HG03432 (cell line): ENCODE results near the gene EEF1G.
"Not testable (repeated sequence)": the region's sequence is repeated elsewhere in the genome, so short reads cannot be mapped to it uniquely, and the experiment has no call there.

ENCODE experiments used
- ATAC-seq: cut with Tn5 transposase; IDR thresholded peaks from one replicate; pipeline ENCODE4 v1.9.1; 2021; ENCODE audit warnings: mild to moderate bottlenecking, moderate library complexity; ENCODE audit not compliant: unreplicated experiment

EEF1G gene

DNA sequence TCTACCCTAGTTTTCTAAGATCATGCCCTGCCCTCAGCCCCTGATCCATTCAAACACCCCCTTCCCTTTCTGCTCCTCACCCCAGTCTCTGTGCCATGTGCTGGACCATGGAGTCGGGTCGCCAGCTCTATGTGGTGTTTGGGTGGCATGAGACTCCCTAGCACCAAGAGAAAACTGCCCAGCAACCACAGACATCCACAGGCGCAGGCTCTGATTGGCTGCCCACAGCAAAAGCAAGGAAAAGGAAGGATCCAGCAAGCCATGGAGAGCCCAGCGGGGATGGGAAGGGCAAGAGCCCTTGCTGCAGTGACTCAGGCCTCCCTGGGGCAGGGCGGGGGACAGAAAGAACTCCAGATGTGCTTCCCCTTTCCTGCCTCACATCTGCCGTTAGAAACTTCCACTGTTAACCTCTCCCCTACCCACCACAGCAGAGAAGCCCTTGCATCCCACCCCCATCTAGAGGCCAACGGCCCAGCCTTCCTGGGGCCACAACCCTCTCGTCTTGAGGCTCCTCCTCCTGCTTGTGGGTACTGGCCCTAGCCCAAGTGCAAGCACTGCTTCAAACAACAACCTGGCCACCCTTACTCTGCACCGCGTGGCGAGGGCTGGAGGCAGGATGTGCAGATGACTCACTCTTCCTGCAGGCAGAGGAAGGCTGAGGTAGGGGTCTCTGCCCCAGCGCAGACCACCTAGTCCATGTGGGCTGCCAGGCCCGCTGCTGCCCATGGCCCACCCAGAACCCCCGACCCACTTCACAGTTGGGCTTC is 17.4 kb downstream of the EEF1G start:
- peak; percentile 46 for ATAC-seq

DNA sequence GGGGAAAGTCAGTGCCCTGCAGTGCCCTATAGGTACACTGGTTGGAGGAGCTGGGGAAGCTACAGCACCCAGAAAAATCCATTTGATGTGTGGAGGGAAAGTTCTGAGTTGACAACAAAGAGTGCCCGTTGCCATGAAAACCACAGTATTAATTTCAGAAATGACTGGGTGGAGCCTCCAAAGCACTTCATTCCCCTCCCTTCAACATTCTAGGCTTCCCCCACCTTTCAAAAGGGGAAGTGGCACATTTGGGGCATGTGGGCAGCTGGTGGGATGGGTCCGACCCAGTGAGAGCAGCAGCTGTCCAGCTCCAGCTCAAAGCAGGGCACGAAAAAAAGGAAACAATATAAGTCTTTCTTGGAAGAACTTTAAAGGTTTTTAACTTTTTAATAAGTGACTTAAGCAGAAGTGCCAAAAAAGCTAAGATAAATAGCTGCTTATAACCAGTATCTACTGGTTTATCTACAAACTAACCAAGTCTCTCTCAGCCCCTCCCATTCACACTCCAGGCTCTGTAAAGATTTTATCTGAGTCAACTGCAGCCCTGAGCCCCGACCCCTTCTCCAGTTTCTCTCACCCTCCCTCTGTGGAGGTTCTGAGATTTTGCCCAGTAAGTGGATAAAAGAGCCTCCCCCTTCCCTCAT is 18.1 kb downstream of the EEF1G start:
- peak; percentile 46 for ATAC-seq

DNA sequence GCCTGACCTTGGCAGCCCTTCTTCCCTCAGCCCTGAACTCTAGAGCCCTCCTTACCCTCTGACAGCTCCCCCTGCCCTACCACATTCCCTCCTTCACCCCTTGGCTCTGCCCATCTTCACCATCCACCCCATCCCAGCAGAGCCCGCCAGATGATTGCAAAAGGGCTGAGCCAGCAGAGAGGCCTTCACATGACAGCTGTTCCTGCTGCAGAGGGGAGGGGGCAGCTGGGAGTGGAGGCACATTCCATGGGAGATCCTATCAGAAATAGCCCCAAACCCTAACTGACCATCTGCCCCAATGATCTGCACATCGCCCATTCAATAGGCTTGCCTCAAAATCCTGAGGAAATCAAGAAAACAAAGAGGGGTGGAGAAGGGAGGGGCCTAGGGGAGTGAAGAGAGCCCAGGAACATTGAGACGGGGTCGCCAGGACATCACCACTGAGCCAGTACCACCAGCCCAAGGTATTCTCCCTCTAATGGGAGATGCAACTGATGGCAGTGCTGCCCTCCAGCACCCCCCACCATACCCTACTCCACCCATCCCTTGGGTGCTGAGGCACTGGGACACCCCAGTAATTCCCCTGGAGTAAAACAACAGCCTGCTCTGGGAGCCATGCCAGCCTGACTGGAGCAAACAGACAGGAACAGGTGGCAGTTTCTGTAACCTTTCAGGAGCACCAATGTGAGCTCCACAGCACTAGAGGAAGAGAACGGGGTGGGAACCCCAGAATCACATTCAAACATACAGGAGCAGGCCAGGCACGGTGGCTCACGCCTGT is 19.1 kb downstream of the EEF1G start:
- no peak for ATAC-seq

DNA sequence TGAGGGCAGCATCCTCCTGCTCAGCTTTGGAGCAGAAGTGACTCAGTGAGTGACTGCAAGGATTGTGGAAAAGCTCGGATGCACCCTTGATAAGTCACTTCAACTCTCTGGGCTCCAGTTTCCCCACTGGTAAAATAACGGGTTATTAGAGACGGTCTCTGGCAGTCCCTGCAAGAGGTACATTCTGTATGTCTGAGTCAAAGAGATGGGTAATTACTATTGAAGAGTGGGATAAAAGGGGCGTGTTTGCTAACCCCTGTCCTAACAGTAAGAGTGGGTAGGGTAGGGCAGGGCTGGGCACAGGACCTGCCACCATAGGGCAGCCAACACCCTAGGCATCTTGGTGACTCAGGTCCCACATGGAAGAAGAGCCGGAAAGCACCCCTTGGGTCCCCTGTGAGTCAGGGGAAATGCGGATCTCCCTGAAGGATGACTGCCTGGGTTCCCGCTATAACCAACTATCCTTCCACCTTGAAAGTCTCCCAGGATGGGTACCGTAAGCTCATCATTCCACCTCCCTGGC is 19.8 kb downstream of the EEF1G start:
- no peak for ATAC-seq

DNA sequence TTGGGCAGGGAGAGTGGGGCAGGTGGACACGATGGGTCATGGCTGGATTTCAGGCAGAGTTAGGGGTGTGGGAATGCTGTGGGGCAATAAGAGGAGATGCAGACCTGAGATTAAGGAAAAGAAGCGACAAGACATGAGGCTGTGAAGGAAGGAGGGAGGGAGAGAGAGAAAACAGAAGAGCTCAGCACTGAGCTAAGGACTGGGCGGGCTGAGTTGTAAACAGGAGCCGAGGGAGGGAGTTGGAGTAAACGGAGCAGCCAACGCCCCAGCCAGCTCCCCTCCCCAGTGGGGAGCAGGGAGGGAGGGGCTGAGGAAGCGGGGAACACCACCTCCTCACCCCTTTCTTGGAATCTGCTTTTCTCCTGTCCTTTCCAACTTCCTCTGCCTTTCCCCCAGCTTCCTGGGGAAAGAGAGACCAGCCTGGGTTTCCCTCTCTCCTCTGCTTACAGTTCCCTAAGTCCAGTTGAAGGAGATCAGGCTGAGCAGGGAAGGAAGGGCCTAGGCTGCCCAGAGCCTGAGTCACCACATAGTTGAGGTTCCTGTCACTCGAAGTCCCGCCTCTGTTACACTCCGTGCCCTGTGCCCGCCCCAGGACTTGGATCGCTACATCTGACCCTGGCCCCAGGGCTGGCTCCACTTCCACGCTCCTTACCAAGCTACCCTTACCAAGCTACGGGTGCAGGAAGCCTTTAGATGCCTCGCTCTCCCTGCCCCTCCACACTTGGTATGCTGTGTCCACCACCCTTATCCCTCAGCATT is 20.4 kb downstream of the EEF1G start:
- ATAC-seq = no peak

DNA sequence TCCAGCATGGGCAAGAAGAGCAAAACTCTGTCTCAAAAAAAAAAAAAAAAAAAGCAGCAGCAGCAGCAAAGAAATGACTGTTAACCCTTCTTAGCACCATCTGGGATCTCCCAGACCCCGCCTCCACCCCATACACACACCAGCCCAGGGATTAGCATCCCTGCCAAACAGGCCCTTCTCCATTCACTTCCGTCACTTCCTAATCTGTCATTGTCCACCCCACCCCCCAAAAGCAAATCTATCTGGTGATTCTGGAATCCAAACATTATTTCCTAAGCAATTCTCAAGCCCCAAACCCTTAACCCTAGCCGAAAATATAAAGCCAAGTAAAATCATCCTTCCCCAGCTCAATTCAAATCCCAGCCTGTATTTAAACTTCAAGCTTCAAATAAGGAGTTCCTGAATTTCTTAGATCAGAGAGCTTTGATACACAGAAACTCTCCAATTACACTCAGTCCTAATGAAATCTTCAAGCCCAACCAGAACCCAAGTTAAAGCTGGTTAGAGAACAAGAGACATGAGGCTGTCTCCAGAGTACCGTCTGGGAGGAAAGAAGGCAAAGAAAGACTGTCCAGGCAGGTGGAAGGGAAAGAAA is 21.1 kb downstream of the EEF1G start:
- ATAC-seq = no peak

DNA sequence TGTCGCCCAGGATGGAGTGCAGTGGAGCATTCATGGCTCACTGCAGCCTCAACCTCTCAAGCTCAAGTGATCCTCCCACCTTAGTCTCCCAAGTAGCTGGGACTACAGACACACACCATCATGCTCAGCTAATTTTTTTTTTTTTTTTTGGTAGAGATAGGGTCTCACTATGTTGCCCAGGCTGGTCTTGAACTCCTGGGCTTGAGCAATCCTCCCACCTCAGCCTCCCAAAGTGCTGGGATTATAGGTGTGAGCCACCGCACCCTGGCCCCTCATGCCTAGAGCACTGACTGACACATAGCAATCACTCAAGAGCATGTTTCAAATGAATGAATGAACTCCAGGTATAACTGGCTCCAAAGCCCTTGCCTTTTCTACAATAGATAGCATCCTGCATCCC is 23.2 kb downstream of the EEF1G start:
- ATAC-seq = not testable (repeated sequence)

DNA sequence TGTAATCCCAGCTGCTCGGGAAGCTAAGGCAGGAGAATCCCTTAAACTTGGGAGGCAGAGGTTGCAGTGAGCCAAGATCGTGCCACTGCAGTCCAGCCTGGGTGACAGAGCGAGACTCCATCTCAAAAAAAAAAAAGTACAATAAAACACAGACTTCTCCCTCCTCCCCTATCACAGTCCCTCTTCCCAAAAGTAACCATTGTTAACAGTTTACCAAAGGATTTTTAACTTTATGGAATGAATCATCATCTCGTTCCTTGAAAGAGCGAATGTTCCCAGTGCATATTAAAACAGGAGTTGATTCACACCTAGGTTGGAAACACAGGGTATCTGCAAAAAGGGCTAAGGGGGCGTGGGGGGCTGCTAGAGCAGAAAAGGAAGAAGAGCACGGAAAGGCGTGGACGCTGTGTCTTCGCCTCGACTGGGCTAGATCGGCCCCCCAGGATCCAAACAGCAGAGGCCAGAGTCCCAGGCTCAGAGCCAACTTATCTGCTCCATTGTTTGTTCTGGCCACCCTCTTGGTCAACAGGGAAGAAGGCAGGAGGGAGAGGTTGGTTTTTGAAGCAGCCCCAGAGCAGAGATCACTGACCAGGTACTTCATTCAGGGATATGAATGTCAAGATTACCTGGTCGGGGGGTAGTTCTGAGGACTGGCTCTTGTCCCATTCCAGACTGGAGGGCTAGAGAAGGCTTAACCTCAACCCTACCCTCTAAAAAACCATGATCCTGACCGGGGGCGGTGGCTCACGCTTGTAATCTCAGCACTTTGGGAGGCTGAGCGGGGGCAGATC is 25.0 kb downstream of the EEF1G start:
- no peak for ATAC-seq

DNA sequence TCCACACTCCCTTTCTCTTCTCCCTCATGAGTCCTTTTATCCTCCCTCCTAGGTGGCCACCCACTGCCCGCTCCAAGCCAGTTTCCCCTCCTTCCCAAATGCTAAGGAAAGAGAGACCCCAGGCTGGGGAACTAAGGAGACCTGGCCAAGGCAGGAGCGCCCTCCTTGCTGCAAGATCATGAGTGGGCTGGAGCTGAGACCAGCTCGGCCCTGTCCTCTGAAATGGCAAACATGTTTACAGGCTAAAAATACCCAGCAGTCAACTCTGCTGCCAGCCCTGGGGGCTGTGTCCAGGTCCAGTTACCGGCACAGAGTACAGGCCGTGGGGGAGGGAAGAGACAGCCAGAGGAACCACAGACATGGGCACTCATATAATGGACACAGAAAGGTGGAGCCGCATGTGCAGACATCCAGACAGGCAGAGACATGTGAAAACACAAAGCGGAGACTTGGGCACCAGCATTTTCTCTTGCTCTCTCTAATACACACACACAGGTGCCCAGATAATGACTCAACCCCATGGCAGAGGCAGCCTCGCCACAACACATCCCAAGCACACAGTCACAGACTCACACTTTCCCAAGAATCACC is 25.9 kb downstream of the EEF1G start:
- ATAC-seq = no peak

DNA sequence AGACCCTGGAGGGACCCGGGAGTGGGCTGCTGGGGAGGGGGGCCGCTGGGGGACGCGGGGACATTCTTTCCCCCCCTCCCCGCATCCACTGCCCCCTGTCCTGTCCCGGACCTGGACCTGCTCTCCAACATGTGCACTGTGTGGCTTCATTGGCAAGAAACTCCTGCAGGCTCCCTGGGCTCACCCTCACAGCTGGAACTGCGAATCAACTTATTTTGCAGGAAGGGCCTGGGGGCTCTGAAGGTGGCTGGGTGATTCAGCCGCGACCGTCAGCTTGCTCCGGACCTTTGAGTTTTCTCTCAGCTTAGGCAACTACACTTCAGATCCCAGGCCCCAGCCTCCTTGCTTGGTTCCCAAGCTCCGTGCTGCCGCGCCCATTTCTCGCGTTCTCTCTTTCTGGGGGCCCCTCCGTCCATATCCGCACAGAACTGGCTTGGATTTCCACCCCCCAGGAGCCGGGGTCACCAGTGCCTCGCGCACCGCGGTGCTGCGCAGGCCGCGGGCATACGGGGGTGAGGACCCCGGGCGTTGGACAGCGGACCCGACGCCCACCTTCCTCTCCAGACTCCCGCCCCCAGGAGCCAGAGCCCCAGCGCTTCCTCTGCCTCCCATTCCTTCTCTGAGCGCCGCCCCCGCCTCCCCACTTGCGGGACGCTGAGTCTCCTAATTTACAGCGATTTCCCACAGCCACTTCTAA is 26.6 kb downstream of the EEF1G start:
- ATAC-seq = no peak

DNA sequence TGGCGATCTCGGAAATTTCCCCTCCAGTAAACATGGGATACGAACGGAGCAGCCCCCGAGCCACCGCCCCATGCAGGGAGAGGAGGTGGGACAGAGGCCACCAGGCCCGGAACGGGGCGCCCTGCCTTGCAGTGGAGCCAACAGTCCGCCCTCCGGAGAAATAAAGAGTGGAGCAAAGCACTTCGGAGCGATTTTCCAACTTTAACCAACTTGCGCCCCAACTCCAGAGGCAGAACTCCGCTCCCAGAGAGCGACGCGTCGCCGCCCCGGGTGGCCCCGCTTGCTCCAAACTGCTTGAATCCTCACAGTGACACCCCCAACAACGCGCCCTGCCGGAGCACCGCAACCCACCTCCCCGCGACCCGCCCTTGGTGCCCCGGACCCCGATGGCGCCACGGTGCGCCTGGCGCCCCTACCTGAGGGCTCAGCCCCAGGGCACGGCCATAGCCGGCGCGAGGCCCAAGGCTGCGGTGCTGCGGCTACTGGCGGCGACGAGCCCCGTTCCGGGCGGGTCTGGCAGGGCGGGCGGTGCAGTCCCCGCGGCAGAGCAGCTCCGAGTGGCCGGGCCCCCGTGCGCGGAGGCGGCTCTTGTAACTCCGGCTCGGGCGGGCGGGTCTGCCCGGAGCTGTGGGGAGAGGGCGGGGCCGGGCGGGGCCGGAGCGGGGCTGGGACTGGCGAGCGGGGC is 27.3 kb downstream of the EEF1G start, which contains the start of gene AHNAK:
TSS of gene AHNAK (minus strand) at position 563 of the 685 bp plus-strand sequence. CDS start 10,708 bp downstream, outside the sequence.
- ATAC-seq = peak; percentile 33

DNA sequence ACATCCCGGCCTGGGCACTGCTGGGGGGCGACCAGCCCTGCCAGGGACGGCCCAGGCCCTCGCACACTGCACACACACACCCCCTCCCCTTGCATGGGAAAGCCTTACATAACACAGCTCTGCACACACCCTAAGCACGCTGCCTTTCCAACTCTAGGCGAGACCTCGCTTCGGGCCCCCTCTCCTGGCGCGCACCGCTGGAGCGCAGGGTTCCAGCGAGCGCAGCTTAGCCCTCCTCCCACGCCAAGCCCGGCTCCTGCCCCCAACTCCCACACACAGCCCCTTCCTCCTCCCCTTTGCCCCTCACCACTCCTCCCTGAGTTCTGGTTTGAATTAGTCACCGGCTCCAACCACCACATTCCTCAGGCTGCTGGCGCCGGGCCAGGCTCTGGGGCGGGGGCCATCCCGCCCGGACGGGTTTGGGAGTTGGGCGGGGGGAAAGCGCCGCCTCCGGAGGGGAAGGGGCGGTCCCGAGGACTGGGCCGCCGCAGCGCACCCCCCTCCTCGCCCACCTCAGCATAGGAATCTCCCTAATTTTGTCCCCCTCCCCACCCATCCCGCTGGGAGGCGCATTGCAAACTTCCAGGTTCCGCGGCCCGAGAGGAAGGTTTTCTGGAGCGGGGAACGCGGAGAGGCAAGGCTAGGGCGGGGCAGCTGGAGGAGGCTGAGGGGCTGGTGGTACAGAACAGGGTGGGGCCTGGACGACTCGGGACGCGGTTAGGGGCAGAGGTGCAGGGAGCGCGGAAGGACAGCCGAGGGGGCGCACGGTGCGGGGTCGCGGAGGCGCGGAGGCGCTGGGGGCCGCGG is 28.1 kb downstream of the EEF1G start:
- no peak for ATAC-seq

DNA sequence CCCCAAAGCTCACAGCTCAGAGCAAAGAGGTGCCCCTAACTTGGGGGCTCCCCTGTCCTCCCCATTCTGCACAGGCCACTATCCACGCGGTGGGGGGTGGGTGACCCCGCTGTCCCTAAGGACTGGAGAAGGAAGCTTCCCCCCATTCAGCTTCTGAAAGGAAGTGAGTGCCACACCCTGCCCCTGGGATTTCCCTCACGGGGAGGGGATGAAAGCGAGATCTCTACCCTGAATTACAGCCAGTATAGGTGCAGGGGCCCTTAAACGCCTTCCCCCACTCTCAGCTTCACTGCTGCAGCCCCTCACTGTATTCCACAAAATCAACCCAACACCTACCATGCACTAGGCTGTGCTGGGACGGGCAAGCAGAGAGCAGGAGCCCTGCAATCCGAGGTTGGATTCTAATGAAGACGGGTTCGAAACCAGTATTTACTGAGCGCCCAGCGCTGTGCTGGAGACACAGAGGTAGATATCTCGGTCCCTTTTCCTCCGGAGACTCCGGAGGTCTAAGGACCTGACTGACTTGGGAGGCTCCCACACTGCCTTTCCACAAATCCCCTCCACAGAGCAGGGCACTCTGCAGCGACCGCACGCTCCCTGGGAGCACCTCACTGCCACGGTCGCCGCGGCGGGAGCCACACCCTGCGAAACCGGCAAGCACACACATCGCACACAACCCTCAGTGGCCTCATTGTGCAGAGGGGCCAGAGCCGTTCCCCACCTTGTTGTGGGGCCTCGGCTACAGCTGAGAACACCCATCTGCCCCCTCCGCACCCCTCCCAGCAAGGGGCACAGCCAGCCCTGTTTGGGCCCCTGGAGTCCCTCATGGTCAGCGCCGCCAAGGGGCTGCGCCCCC is 28.9 kb downstream of the EEF1G start:
- no peak for ATAC-seq

DNA sequence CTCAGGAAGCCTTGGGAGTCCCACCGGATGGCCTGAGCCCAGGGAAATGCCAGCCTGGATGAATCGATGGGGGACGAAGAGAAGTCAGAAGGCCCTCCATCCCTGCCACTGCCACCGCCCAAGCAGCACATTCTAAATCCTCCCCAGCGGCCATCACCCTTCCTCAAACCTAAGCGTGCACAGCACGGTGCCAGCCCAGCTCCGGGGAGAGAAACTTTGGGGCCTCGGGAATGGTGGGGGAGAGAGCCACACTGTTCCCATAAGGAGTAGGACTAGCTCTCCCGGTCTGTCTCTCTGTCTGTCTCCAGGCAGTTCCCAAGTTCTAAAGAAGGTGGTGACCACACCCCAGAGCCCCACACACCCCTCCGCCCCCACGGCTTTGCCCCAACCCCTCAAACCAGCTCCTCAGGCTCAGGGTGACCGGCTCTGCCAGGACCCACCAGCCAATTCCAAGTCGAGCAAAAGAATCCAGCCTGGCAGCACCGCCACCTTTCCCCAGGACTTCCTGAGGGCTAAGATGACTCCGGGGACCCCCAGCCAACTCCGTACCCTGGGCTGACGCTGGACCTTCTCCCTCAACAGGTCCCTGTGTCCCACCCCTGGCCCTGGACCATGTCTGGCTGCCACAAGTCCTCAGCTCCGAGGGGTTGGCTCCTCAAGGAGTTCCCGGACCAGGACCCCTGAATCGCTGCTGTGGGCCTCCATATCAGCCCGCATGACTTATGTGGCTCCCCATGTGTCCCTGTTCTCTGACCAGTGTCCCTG is 29.8 kb downstream of the EEF1G start:
- no peak for ATAC-seq

DNA sequence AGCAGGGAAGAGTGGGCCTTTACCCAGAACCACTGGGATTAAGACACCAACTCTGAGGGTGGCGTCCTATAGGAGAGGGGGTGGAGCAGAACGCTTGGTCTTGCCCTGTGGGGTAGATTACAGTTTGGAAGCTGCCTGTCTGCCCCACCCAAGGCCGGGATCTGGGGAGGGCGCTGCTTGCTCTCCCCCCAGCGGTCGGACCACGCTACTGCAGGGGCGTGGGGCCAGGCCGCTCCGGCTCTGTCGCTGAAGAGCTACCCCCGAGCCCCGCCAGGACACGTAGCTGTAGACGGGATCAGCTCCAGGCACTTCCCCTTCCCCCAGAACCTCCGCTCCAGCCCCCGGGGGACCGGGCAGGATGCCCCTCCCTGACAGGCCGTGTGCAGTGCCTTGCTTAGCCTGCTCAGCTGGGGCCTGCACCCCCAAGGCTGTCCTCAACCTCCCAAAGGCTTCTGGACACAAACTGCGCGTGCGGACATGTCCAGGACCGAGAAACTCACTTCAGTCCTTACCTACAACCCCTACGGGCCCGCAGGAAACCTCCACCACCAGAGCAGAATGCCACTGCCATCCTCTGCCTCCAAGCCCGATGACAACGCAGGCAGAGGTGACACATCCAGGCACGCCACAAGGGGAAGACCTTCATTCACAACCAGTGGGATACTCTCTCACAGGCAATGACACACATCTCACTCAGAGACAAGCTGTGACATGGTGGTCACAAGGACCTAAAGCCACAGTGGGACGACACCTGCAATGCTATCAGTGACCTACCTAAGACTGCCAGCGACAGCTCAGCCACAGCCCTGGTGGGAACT is 30.7 kb downstream of the EEF1G start:
- ATAC-seq = peak; percentile 28
